Prostate gland (tissue), 2 donors: ENCODE results near the gene NOX3. TPM values are rescaled to one million over a fixed set of nuclear protein-coding genes. Genes with fewer than 3 reads are reported as not detected.

Source experiments
- DNase-seq: peaks from one replicate; pipeline ENCODE4 v3.0.0-alpha.2; 2019; ENCODE audit warnings: low spot score
- H3K27ac ChIP-seq, 2 donors: fragments of 200-600 bp; sonication (generic); 2 replicates each; pipeline ENCODE4 v1.5.1; 2017 to 2019
- H3K27me3 ChIP-seq: fragments of 200-600 bp; sonication (generic); replicated peaks from 2 replicates; pipeline ENCODE4 v1.5.1; 2019; ENCODE audit not compliant: insufficient read depth
- H3K36me3 ChIP-seq, 2 donors: fragments of 200-600 bp; sonication (generic); 1 replicate in 1 of 2; 2 replicates in 1 of 2; pipeline versions ENCODE4 v1.5.1 to v1.8.1; 2017 to 2019
- H3K4me1 ChIP-seq: fragments of 200-600 bp; sonication (generic); replicated peaks from 2 replicates; pipeline ENCODE4 v1.5.1; 2019
- H3K4me3 ChIP-seq, 2 donors: fragments of 200-600 bp; sonication (generic); 2 replicates each; pipeline ENCODE4 v1.5.1; 2017 to 2019
- H3K9me3 ChIP-seq: fragments of 200-600 bp; sonication (generic); 2 replicates; pipeline ENCODE4 v1.5.1; 2017
- CTCF ChIP-seq, 4 experiments: fragments of 200-600 bp in 2 of 4; fragments of 450-650 bp in 2 of 4; sonication (generic) in 2 of 4; IDR thresholded peaks; 1 replicate in 3 of 4; 2 replicates in 1 of 4; pipeline ENCODE4 v1.5.1; 2016 to 2019; ENCODE audit warnings: antibody characterized with exemption in 4 of 4, mild to moderate bottlenecking in 2 of 4, moderate library complexity in 2 of 4
- POLR2A ChIP-seq: fragments of 450-650 bp; IDR thresholded peaks from one replicate; pipeline ENCODE4 v1.6.1; 2016; ENCODE audit warnings: antibody characterized with exemption, mild to moderate bottlenecking
- POLR2AphosphoS5 ChIP-seq: sonication (generic); formaldehyde crosslinking; IDR thresholded peaks from one replicate; pipeline ENCODE4 v1.6.1; 2017; ENCODE audit warnings: antibody characterized with exemption
- WGBS: methylation state at CpG from one replicate; pipeline ENCODE4 v1.1.5; 2018; 5-methylcytosine and 5-hydroxymethylcytosine counted together
- intact Hi-C: fragments of 100-400 bp; cut with DNase I; formaldehyde crosslinking; loops from one replicate; pipeline ENCODE4 v1.14.2; 2022
- total RNA-seq, 2 donors: library from RNA; depleted of rRNA; stranded (reverse); fragments of >200 nt; gene quantifications; one replicate each; pipeline ENCODE4 v1.1.0, GENCODE V29; 2016

Gene NOX3
- total RNA-seq, 2 donors from 2014 or later = not detected

- H3K4me3 ChIP-seq = no peak overlapping the region
- 70% methylated on average over 5 of the region's 5 CpGs for WGBS
- H3K27ac ChIP-seq = no peak overlapping the region
- intact Hi-C loops = no loop called here
- no peak for DNase-seq
- H3K9me3 ChIP-seq = no peaks in the 10 kb centered on the region
- no peaks in the 10 kb centered on the region for H3K36me3 ChIP-seq
- H3K27me3 ChIP-seq = no peaks in the 10 kb centered on the region
- H3K4me1 ChIP-seq = no peaks in the 10 kb centered on the region
- no peak for TF ChIP-seq CTCF (IDR thresholded peaks at IDR 0.05)
- no peak for TF ChIP-seq POLR2A
- TF ChIP-seq POLR2AphosphoS5 = no peak
These were observed 73.8 kb downstream of the NOX3 start for GRCh38 chr6:155381673-155382337.

- H3K36me3 ChIP-seq = no peaks in the 10 kb centered on the region
- no peak for TF ChIP-seq POLR2A
- no peak for TF ChIP-seq CTCF (IDR thresholded peaks at IDR 0.05)
- TF ChIP-seq POLR2AphosphoS5 = no peak
- 81% methylated on average over 8 of the region's 8 CpGs for WGBS
- no peaks in the 10 kb centered on the region for H3K4me1 ChIP-seq
- no peaks in the 10 kb centered on the region for H3K27me3 ChIP-seq
- no peak for DNase-seq
- H3K9me3 ChIP-seq = no peaks in the 10 kb centered on the region
- H3K4me3 ChIP-seq = no peak overlapping the region
- H3K27ac ChIP-seq = no peak overlapping the region
- intact Hi-C loops = no loop called here
These were observed 74.8 kb downstream of the NOX3 start for GRCh38 chr6:155380666-155381332.

- no peaks in the 10 kb centered on the region for H3K4me1 ChIP-seq
- H3K4me3 ChIP-seq = no peak overlapping the region
- H3K27me3 ChIP-seq = no peaks in the 10 kb centered on the region
- H3K9me3 ChIP-seq = no peaks in the 10 kb centered on the region
- TF ChIP-seq CTCF (IDR thresholded peaks at IDR 0.05) (no peak), POLR2A (no peak), POLR2AphosphoS5 (no peak)
- intact Hi-C loops = no loop called here
- no peaks in the 10 kb centered on the region for H3K36me3 ChIP-seq
- no peak for DNase-seq
- no peak overlapping the region for H3K27ac ChIP-seq
- WGBS = 97% methylated on average over 3 of the region's 3 CpGs
These were observed 76.9 kb downstream of the NOX3 start for GRCh38 chr6:155378724-155379123.

- Histone ChIP-seq H3K27me3 (no peaks in the 10 kb centered on the region), H3K9me3 (no peaks in the 10 kb centered on the region), H3K4me3 (no peak overlapping the region), H3K4me1 (no peaks in the 10 kb centered on the region), H3K36me3 (no peaks in the 10 kb centered on the region), H3K27ac (no peak overlapping the region)
- intact Hi-C loops = no loop called here
- no peak for TF ChIP-seq CTCF (IDR thresholded peaks at IDR 0.05)
- TF ChIP-seq POLR2A = no peak
- TF ChIP-seq POLR2AphosphoS5 = no peak
- no peak for DNase-seq
These were observed 77.4 kb downstream of the NOX3 start for GRCh38 chr6:155378276-155378675.

GRCh38 chr6:155377061-155377460 is 78.6 kb downstream of the NOX3 start:
- no peak for TF ChIP-seq POLR2AphosphoS5
- 83% methylated on average over 1 of the region's 1 CpG for WGBS

More at GRCh38 chr6:155377061-155377460, 78.6 kb downstream of the NOX3 start:
- Histone ChIP-seq H3K9me3 (no peaks in the 10 kb centered on the region), H3K27ac (no peak overlapping the region), H3K4me1 (no peaks in the 10 kb centered on the region), H3K27me3 (no peaks in the 10 kb centered on the region), H3K4me3 (no peak overlapping the region), H3K36me3 (no peaks in the 10 kb centered on the region)
- DNase-seq = no peak
- intact Hi-C loops = no loop called here
